GDM1 (cell line): ENCODE results near the gene MED23.
"Not testable (repeated sequence)": the region's sequence is repeated elsewhere in the genome, so short reads cannot be mapped to it uniquely, and the experiment has no call there.

Experiments used
- DNase-seq: peaks from one replicate; lab custom pipeline; 2025; lab: John Stamatoyannopoulos, UW

Gene MED23

GRCh38 chr6:131572686-131573415, 55.2 kb downstream of the MED23 start, which contains the start of gene ARG1:
Gene ARG1, plus strand, starts transcription at chr6:131573226. Its CDS starts 57 bp downstream, at chr6:131573283.
- DNase-seq = no peak

- DNase-seq = no peak
These were observed 59.3 kb downstream of the MED23 start for GRCh38 chr6:131568726-131569125.

- DNase-seq = no peak
These were observed 63.0 kb downstream of the MED23 start for GRCh38 chr6:131565056-131565455.

GRCh38 chr6:131561925-131562707, 65.9 kb downstream of the MED23 start:
- DNase-seq = no peak

GRCh38 chr6:131558922-131559321, 69.1 kb downstream of the MED23 start:
- DNase-seq = no peak

GRCh38 chr6:131555992-131556391, 72.0 kb downstream of the MED23 start:
- no peak for DNase-seq

- DNase-seq = no peak
These were observed 75.5 kb downstream of the MED23 start for GRCh38 chr6:131552572-131552971.

GRCh38 chr6:131551902-131552301, 76.1 kb downstream of the MED23 start:
- DNase-seq = no peak

- no peak for DNase-seq
These were observed 78.2 kb downstream of the MED23 start for GRCh38 chr6:131549811-131550210.

- DNase-seq = no peak
These were observed 79.6 kb downstream of the MED23 start for GRCh38 chr6:131548441-131548840.

GRCh38 chr6:131547488-131547887, 80.6 kb downstream of the MED23 start:
- DNase-seq = no peak

GRCh38 chr6:131545317-131545716, 82.7 kb downstream of the MED23 start:
- no peak for DNase-seq

- not testable (repeated sequence) for DNase-seq
These were observed 89.4 kb downstream of the MED23 start for GRCh38 chr6:131538615-131539014.

GRCh38 chr6:131532580-131533039, 95.4 kb downstream of the MED23 start:
- DNase-seq = no peak

GRCh38 chr6:131531681-131532080, 96.4 kb downstream of the MED23 start:
- not testable (repeated sequence) for DNase-seq

- not testable (repeated sequence) for DNase-seq
These were observed 97.1 kb downstream of the MED23 start for GRCh38 chr6:131530936-131531335.

- DNase-seq = no peak
These were observed 103.2 kb downstream of the MED23 start for GRCh38 chr6:131524695-131525336.

GRCh38 chr6:131523988-131524673, 103.9 kb downstream of the MED23 start:
- DNase-seq = no peak
